Activated naive CD8-positive, alpha-beta T cell treated with anti-CD3 and anti-CD28 coated beads, Interleukin-2, amount 50 U/mL, for 16 hours (primary cell): ENCODE data around the gene FAM193A.
"Not testable (repeated sequence)": the region's sequence is repeated elsewhere in the genome, so short reads cannot be mapped to it uniquely, and the experiment has no call there.

Source experiments
- DNase-seq: peaks from one replicate; pipeline ENCODE4 v3.0.0-alpha.2; 2020; ENCODE audit warnings: low read depth, low spot score

The FAM193A gene

DNA sequence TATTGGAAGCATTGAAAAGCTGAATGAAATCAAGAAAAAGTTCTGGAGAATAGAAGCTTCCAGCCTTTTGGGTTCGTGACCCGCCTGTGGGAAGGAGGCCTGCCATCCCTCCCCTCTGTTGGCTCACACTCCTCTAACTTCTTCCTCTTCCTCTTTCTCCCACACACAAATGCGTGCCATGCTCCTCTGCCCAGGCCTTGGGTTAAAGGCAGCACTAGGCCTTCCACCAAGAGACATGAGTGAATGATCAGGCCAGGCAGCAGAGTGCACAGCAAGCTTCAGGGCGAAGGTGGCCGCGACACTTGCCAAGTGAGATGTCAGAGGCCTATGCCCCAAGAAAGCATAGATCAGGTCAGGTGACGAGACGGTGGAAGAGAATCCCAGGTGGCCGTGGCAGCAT, 38.4 kb downstream of the FAM193A start:
- DNase-seq = no peak

DNA sequence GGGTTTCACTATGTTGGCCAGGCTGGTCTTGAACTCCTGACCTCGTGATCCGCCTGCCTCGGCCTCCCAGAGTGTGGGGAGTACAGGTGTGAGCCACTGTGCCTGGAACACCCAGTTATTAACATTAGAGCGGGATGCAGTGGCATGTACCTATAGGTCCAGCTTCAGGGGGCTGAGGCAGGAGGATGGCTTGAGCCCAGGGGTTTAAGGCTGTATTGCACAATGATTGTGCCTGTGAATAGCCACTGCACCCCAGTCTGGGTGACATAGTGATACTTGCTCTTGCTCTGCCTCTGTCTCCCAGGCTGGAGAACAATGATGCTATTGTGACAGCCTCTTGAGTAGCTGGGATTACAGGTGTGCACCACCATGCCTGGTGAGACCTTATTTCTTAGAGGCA, 39.8 kb downstream of the FAM193A start:
- no peak for DNase-seq

DNA sequence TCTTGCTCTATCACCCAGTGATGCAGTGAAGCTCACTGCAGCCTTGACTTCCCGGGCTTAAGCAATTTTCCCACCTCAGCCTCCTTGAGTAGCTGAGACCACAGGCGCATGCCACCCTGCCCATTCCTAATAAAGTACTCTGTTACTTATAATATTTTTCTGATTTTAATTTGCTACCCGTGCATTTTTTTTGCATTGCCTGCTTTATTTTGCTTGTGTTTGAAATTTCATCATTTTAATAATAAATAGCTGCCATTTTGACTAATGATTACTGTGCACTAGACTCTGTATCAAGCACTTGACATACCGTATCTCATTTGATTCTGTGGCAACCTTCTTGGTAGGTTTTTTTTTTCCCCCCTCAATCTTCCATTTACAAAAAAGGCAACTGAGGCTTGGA, 41.7 kb downstream of the FAM193A start:
- no peak for DNase-seq

DNA sequence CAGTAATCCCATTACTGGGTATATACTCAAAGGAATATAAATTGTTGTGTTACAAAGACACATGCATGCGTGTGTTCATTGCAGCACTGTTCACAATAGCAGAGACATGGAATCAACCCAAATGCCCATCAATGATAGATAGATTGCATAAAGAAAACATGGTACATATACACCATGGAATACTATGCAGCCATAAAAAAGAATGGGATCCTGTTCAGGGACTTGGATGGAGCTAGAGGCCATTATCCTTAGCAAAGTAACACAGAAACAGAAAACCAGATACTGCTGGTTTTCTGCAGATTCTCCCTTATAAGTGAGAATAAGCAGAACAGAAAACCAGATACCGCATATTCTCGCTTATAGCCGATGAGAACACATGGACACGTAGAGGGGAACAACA, 43.5 kb downstream of the FAM193A start:
- DNase-seq = no peak

DNA sequence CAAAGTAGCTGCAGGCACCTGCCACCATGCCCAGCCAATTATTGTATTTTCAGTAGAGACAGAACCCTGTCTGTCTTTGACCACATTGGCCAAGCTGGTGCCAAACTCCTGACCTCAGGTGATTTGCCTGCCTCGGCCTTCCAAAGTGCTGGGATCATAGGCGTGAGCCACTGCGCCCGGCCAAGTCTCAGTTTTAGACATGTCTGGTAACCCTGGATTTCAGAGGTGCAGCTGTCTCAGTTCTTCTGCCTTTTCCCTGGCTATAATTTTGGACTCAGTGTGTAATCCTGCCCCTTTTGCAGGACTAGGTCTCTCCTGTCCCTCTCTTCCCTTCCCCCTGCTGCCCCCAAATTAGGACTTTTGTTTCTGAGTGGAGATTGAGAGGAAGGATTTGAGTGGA, 46.6 kb downstream of the FAM193A start:
- DNase-seq = no peak

DNA sequence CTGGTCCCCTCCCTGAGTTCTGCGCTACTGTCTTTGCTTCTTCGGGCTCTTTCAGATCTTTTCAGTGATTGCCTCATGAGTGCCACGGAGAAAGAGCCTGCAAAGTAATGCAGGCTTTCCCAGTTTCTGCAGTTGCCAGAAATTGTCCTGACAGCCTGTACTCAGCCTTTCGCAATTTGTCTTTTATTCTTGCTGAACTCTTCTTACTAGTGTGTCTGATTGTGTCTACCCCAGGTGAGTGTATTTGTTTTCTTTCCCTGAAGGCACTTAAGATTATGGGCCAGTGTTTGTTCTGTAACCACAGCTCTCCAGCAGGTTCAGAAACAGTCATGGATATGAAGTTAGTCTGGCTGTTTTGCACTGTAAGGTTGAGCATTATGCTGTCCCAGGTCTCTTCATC, 47.1 kb downstream of the FAM193A start:
- DNase-seq = no peak

DNA sequence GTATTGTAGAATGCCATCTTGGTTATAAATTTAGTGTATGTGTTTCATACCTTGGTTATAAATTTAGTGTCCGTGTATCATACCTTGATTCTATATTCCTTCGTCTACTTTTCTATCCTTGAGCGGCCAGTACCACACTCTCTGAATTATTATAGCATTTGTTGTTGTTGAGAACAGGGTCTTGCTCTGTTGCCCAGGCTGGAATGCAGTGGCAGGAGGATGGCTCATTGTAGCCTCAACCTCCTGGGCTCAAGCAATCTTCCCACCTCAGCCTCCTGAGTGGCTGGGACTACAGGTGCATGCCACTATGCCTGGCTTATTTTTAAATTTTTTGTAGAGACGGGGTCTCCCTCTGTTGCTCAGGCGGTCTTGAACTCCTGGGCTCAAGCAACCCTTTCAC, 50.1 kb downstream of the FAM193A start:
- DNase-seq = no peak

DNA sequence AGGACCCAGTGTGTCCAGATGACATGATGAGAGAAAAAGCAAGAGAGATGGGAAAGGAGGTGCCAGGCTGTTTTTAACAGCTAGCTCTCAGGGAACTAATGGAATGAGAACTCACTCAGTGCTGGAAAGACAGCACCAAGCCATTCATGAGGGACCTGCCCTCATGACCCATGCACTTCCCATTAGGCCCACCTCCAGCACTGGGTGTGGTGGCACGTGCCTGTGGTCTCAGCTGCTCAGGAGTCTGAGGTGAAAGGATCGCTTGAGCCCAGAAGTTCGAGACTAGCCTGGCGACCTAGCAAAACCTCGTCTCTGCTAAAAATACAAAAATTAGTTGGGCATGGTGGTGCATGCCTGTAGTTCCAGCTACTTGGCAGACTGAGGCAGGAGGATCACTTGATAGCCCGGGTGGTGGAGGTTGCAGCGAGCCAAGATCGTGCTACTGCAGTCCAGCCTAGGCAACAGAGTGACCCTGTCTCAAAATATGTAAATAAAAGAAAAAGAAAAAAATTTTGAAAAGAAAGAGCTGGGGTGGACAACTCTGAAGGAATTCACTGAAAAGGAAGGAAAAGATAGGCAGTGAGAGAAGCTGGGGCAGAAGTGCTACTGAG, 50.9 kb downstream of the FAM193A start:
- no peak for DNase-seq

DNA sequence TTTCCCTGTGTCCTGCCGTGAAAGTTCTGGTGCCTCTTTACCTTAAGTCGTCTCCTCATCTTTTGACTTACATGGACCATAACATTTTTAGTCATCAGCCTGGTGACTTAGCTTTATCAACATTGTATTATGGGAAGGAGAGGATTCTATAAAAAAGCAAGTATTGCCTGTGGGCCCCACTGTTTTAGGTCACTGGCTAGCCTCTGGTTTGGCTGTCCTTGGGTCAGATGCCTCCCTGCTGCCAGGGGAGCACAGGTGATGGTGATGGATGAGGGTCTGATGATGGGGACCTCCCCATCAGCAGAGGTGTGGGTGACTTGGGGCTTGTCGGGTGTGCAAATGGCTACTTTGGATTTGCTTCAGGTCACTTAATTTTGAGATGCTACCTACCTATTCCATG, 51.8 kb downstream of the FAM193A start:
- DNase-seq = no peak

DNA sequence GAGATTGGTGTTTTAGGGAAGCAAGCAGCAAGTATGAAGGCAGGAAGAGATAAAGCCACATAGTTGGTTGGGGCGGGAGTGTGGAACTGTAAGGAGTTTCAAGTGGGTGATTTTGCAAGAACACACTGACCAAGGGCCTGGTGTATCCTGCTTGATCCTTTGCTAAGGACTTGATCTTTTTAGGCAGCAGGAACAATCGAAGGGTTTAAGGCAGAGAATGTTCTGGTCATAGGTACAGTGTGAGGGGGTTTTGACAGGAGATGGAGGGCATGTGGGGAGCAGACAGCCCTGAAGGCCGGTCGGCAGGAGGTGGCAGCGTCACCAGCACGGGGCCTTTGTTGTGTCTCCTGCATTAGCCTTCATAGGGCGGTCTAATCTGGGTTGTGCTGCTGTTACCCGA, 54.7 kb downstream of the FAM193A start:
- no peak for DNase-seq

DNA sequence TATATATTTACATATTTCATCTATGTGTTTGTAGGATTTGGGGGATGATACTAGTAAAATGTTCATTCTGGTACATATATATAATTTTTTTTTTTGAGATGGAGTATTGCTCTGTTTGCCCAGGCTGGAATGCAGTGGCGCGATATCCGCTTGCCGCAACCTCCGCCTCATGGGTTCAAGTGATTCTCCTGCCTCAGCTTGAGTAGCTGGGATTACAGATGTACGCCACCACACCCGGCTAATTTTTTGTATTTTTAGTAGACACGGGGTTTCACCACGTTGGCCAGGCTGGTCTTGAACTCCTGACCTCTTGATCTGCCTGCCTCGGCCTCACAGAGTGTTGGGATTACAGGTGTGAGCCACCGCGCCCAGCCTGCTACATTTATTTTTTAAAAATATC, 55.6 kb downstream of the FAM193A start:
- not testable (repeated sequence) for DNase-seq

DNA sequence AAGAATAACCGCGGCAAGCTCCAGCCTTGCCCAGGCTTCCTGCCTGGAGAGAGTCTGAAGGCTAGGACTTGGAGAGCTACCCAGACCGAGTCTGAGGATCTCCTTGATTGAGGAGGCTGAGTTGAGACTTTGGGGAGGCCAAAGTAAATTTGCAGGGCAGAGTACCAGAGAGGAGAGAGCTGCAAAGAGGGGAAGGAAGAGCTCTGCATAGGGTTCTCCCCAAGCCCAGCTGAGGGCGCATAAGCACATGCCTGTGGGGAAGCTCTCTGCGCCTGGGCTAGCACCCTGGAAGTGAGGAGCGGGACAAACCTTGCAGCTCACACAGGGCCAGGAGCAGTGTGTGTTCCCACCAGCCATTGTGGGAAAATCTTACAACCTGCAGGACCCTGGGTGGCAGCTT, 56.1 kb downstream of the FAM193A start:
- DNase-seq = no peak

DNA sequence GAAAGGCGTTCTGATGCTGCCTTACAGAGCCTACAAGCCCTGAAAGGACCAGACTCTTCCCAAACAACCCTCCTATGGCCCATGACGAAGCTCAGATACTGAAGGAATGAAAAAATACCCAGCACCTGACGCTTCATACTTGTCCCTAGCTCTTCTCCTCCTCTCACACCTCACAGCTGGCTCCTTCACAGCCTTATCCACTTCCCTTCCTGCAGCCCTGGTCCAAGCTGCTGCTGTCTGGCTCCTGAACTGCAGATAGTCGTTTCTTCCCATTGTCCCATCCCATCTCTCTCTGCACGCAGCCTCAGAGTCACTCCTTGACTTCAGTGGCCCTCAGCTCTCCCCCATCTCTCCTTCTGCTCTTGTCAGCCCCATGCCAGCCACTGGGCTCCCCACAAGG, 56.6 kb downstream of the FAM193A start:
- no peak for DNase-seq

DNA sequence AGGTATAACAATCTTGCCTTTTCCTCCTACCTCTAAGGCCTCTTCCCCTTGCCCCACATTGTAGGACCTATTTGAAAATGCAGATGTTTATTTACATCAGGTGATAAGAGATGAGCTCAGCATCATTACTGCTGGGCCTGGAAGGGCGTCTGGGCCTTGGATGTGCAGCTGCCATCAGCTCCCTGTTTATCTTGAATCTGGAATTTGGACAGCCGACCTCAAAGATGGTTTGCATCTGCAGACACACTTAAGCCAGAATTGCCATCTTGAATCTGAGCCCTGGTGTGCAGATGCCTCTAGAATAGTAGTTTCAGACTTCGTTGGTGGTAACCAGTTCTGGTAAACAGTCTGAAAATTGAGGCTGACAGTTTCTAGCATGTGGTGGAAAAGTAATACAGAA, 59.0 kb downstream of the FAM193A start:
- DNase-seq = no peak

DNA sequence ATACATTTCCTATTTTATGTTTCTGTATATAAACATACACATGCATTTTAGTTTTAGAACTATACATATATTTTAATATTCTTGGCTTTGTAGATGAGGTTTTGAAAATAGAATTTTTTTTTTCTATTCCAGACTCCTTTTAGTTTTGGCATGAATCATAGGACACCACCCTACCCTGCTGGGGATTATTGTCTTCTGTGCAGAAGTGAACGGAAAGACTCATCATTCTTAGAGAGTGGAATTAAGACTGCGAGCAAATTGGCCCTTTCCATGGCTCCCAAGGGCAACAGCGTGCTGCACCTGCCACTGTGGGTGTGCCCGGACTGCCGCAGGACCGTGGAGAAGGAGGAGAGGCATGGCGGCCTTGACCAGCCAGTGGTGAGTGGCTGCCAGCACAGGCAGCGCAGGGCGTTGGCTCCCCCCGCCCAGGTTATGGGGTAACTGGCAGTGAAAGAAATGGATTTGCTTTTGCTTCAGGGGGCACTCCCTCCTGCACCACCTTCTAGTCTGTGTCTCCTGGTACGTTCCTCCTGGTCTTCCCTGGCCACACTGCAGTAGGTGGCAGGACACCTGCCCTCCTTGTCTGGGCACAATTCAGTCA, 59.6 kb downstream of the FAM193A start:
- no peak for DNase-seq

DNA sequence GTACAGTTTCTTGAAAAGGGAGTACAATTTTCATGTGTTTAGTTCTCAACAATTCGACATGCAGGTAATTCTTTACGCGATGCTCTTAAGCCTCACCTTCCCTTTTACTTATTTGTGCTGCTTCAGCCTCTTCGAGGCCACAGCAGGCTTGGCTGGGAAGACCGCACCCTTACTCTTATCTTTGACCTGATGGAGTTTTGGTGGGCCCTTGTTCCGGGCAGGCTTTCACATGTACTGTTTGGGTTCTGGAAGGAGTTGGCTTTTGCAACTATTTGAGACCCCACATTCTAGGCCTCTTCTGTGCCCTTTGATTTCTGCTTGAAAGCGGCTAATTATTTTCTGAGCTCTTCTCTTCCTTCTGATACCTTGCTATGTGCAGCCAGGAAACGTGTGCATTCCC, 60.2 kb downstream of the FAM193A start:
- DNase-seq = no peak

DNA sequence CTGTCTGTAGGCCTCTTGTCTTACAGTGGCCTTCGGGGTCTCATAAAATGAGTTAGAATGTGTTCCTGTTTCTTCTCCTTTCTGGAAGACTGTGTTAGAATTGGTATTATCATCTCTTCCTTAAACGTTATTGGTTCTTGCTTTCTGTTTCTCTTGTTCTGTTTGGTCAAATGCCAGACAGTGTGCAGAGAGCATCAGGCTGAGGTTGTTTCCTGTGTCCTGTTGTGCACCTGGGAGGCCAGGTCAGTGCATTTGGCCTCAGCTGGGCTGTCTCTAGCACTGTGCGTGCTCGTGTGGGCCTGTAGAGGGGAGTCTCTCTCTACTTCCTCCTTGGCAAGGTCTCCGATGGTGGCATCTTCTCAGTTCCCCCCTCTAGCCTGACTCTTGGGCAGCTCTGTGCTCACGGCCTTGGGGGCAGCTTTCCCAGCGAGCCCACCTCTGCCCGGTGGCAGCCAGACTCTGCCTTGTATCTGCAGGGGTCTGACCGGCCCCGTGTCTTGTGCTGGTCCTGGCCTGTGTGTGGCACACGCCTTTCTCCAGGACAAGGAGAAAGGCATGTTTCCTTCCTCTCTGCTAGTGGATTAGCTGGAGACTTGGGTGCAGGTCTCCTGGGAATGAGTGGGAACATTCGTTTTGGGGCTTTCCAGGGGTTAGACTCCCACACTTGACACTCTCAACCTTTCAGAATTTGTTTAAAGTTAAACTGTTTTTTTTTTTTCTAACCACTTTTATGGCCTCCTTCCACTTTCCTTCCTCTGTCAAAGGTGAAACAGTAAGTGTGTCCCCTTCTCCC, 62.3 kb downstream of the FAM193A start:
- no peak for DNase-seq

DNA sequence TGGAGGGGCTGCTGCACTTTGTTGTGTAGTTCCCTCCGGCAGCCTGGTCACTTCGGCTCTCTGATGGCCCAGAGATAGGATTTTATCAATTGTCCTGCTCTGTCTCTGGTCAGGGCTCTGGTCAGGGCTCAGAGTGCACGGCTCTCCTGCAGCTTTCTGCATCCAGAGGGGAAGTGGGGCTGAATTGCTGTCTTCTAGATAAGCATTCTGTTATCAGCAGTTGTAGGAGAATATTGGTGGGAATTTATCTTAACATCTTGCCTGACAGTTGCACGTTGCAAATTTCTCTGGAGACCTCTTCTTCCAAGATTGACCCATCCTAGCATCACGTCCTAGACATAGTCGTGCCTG, 62.8 kb downstream of the FAM193A start:
- no peak for DNase-seq

DNA sequence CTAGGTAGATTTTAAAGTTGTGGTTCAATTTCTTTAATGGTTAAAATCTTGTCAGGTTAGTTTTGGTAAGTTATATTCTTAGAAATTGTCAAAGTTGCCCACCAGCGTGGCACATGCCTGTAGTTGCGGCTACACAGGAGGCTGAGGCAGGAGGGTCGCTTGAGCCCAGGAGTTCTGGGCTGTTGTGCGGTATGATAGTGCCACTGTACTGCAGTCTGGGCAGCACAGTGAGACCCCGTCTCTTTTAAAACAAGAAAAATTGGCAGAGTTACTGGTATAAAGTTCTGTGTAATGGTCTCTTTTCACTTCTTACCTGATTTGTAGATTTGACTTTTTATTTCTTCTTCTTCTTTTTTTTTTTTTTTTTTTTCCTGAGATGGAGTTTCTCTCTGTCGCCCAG, 64.4 kb downstream of the FAM193A start:
- DNase-seq = no peak

DNA sequence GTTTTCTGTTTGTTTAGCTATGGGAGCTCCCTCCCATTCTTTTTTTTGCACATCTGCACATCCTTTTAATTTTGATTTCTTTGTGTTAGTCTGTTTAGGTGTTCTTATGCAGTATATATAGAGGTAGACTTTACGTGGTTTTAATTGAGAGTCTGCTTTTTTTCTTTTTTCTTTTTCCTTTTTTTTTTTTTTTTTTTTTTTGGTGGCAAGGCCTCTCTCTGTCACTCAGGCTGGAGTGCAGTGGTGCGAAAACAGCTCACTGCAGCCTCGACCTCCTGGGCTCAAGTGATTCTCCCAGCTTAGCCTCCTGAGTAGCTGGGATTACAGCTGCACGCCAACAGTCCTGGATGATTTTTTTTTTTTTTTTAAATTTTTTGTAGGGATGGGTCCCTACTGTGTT, 68.2 kb downstream of the FAM193A start:
- no peak for DNase-seq

DNA sequence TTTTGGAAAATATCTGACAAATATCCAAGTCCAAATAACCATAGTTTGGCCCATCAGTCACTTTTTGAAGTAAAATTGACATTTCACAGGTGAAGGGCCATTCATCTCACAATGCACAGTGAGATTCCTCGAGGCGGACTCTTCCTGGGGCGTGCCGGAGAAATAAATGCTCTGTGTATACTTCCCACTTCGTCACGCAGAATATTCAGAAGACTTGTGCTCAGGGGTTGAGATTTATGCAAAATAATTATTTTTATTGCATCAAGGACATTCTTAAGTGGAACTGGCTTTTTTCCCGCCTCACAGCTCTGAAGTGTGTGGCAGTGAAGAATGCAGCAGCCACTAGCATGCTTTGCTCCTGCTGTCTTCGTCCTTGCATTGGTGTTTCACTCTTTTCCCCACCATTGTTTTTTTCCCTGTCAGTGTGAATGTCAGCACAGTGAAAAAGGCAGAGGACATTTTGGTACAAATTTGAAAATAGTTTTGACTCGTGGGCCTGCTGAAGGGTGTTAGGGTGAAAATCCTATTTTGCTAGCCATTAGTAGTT, 70.6 kb downstream of the FAM193A start:
- DNase-seq = no peak

DNA sequence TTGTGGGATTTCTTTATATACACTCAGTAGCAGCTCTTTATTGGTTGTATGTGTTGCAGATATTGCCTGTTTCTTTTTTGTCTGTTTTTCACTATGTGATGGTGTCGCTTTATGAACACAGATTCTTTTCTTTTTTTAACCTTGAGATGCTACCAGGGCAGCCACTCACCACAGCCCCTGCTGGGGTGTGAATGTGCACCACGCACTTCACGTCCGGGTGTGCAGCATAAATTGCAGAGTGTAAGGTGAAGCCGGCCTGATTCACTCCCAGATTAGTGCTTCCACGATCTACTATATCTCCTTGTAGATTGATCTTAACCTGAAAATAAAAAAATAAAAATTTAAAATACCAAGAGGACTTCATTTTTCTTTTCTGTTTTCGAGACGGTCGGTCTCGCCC, 71.4 kb downstream of the FAM193A start:
- no peak for DNase-seq

DNA sequence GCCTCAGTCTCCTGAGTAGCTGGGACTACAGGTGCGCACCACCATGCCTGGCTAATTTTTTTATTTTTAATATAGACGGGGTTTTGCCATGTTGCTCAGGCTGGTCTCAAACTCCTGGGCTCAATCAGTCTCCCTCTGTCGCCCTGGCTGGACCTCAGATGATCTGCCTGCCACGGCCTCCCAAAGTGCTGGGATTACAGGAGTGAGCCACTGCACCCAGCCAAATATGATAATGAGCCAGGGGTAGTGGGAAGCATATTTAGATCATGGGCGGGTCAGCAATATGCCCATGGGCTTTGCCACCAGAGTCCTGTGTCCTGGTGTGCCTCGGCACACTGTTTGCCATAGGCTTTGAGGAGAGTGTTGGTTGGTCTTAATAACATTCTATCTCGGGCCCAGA, 71.8 kb downstream of the FAM193A start:
- no peak for DNase-seq
